CD4-positive, alpha-beta T cell treated with Interleukin-4 for 1 hour (primary cell): Measurements from ENCODE around the gene HOXD3.

ENCODE experiments used
- DNase-seq, 2 donors: peaks; one replicate each; pipeline ENCODE4 v3.0.0-alpha.2; 2020 to 2022

The HOXD3 gene

DNA sequence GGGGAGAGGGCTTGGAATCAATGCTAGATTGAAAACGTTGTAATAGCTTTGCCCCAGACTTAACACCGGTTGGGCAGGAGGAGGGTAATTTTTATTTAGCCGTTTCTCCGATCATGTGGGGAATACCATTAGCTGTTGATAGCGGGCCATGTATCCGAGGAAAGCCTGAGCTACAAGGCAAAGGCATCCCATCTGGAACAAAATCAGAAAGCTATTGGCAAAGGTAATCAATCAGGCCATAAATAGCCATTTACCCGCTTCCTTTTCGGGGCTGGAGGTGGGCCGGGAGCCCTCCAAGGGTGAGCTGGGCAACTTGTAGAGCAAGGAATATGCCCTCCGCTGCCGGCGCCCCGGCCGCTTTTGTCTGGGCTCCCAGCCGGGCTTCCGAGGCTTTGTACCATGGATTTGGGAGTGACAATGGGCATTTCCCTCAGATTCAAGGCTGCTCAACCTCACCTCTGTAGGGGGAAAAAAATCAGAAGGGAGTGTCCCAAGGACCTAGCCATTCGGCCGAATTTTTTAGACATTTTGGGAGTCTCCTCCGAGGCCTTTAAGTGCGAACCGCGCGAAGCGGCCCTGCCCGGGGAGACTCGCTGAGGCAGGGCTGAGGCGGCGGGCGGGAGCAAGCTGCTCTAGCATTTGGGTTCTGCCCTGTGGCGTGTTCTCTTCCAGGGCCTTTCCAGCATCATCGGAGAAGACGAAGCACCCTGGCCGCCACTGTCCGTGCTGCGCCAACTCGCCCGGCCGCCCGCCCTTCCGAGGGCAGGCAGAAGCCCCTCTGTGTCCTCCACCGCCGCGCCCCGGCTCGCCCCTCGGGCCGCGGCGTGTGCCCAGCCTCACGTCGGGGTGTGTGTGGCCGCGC, 35.7 kb upstream of the HOXD3 start:
- DNase-seq = no peak

DNA sequence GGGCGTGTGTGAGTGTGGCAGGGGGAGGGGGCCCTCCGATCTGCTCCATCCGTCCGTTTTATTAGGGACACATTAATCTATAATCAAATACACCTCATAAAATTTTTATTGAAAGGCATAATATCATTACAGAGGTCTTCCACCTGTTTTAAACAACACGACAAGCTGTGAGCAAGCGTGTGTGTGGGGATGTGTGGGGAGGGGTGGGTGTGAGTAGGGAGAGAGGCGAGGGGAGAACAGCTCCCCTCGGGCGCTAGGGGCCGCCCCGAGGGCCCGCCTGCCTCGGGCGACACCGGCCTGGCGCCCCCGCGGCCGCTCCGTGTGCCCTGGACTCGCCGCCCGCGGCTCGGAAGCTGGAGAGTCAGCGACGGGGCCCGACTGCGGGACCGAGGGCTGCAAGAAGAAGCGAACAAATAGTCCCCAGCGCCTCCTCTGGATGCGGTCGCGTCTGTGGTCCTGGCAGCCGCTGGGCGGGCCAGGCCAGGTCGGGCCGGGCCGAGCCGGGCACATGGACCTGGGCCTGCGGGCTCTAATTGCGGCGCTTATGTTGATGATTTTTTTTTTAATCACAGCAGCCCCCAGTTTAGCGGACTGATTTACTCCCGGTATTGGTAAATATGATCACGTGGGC, 34.9 kb upstream of the HOXD3 start:
- DNase-seq = no peak

DNA sequence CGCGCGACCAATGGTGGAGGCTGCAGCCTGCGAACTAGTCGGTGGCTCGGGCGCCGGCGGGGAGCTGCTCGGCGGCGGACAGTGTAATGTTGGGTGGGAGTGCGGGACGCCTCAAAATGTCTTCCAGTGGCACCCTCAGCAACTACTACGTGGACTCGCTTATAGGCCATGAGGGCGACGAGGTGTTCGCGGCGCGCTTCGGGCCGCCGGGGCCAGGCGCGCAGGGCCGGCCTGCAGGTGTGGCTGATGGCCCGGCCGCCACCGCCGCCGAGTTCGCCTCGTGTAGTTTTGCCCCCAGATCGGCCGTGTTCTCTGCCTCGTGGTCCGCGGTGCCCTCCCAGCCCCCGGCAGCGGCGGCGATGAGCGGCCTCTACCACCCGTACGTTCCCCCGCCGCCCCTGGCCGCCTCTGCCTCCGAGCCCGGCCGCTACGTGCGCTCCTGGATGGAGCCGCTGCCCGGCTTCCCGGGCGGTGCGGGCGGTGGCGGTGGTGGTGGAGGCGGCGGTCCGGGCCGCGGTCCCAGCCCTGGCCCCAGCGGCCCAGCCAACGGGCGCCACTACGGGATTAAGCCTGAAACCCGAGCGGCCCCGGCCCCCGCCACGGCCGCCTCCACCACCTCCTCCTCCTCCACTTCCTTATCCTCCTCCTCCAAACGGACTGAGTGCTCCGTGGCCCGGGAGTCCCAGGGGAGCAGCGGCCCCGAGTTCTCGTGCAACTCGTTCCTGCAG, 34.3 kb upstream of the HOXD3 start, which contains the start of gene HOXD9:
Gene HOXD9, plus strand, starts transcription at position 37 of the 728 bp plus-strand sequence. Its CDS starts 50 bp downstream, at position 87.
- no peak for DNase-seq

DNA sequence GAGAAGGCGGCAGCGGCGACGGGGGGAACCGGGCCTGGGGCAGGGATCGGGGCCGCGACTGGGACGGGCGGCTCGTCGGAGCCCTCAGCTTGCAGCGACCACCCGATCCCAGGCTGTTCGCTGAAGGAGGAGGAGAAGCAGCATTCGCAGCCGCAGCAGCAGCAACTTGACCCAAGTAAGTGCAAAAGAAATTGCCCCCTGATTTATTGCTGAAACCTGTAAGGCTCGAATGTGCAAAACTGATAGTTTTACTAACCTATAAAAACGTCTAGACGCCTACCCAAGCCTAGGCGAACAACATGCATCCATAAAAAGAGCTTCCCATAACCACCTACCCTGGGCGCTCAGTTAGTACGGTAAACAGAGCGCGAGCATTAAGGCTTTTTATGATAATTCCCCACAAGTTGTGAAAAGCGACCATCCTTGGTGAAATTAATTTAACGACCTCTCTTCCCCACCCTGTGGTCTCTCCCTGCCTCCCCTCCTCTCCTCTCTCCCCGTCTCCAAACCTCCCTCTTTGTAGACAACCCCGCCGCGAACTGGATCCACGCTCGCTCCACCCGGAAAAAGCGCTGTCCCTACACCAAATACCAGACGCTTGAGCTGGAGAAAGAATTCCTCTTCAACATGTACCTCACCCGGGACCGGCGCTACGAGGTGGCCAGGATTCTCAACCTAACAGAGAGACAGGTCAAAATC, 33.5 kb upstream of the HOXD3 start:
- no peak for DNase-seq

DNA sequence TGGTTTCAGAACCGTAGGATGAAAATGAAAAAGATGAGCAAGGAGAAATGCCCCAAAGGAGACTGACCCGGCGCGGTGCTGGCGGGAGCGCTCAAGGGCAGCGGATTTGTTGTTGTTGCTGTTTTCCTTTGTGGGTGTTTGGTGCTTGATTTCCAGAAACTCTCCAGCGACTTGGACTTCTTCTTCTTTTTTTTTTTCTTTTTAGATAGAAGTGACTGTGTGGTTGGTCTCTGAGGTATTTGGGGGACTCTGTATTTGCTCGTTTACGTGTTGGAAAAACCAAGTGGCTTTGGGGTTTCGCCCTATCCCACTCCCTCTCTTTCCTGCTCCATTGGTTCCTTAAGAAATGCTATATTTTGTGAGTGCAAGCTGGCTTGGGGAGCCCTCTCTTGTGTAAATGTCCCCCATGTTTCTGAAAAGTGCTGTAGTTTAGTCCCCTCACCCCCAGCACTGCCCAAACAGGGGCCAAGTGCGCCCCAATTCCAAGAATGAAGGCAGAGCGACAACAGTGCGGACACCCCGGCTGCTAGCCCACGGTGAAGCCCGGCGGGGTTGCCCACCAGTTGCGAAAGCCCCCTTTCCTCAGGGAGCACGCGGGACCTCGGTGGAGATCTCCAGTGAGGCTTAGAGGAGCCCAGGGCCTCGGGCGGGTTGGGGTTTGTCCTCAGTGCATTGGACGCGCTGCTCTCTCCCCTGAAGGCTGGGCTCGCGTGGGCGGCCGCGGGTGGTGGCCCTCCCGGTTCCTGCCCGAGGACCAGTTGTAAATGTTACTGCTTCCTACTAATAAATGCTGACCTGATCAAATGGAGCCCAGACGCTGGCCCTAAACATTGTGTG, 32.8 kb upstream of the HOXD3 start:
- no peak for DNase-seq

DNA sequence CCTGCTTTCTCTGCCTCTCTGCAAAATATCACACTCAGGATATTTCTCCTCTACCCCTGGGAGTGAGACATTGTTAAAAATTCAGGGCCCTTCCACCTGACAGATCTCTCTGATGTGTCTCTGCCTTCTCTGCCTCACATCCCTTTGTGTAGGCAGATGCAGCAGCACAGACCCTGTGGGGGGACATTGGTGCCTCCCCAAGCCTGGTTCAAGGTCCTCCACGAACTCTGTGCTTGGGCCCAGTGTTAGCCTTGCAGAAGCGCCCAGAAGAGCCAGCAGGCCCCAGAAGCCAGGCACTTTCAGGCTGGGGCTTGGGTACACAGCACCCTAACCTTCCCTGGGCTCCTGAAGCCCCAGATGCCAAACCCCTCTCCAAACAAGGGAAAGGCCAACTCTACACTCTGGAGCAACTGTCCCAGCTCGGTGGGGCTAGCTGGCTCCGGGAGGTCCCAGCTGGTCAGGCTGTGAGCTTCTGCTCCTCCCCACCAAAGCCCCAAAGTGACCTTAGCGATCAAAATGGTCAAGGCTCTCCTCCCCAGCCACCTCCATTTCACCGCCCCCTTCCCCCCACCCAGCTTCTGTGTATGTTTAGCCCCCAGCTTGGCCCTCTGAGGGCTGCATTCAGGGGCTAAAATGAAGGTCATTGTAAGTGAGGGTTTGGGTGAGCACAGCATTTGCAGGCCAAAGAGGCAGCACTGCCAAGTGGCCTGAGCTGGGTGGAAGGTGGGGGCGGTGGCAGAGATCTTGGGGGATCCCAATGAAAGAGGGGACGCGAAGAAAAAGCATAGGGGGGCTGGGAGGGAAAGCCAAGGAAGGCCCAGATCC, 31.9 kb upstream of the HOXD3 start:
- no peak for DNase-seq

DNA sequence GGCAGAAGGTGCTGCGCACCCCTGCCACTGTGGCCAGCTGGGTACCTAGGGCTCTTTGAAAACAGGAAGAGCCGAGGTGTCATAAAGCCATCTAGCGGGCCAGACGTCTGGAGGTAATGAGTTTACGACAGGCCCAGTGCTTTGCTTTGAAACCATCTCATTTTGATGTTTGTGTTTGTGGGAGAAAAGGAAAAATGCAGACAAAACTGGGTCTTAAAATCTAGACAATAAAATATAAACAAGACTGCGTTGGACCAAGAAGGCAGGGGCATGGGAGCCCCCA, 31.4 kb upstream of the HOXD3 start:
- no peak for DNase-seq

DNA sequence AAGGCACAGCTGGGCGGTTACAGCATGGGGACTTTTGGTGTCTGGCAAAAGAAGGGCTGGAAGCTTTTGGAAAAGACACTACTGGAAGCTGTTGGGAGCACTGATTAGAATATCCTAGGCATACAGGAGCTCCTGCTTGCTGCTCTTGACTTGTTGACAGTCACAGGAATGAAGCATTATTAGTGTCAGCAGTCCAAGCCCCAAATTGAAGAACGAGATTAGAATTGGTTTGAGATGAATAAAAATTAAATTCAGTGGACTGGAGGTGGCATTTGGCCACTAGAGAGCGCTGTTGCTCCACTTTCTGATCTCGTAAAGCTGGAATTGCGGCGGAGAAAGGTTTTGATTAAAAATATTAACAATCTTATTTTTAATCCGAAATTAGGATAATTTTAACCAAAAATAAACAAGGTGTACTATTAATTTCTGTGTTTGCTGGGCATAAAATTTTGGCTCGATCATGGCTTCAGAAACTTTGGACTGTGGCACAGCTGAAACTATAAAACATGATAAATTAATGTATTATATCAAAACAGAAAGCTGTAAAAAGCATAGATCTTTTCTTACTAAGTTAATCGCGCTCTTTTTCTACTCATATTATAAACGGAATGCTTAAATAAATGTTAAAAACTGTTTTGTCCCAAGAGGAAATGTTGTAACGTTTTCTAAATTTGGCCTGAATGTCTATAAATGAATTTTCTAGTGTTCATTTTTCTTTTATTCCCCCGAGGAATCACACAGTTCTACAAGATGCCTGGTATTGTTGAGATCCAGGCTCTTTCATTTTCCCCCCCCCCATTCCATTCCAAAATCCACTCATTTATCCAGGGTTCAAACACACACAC, 30.0 kb upstream of the HOXD3 start:
- peak; percentile 59 to 68 for DNase-seq

DNA sequence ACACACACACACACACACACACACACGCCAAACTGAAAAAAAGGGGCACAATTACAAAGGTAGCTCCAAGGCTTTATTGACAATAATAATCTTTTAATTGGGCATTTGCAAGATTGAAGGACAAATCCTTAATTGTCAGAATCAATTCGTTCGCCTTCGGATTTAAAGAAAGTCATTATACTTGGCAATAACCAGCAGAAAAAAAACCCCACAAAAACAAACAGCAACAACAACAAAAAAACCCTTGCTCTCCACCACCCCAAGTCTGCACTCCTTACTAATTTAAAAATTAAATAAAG, 29.4 kb upstream of the HOXD3 start:
- DNase-seq = no peak

DNA sequence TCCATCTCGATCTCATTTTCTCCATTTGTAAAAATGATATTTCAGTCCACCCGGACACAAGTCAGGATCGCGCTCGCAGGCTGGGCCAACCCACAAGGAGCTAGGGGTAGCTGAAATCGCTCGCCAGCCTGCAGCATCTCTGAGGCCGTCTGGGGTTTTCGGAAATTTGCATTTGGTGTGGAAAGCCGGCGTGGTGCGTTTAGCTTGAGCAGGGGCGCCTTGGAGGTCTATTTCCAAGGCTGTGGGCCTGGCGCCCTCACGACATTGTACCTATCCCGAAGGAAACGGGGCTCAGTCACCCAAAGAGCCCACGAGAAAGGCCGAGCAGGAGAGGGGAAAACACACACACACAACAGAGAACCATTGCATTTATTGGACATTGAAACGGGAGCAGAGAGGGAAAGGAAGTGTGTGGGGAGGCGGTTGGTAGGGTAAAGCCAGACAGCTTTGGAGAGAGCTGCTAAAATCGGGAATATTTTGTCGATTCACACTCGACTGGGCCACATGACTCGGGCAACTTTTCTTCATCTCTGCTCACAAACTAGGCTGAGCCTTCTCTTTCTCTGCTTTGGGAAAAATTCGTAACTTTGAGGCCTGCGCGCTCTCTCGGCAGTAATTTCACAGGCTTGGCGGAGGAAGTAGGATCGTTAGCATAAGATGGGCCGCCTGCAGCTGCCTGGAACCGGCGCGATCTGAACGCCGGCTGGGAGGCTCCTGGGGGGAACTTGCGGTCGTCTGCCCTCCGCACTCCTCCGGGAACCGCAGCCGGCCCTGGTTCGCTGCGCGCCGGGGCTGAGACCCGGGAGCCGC, 28.7 kb upstream of the HOXD3 start:
- no peak for DNase-seq

DNA sequence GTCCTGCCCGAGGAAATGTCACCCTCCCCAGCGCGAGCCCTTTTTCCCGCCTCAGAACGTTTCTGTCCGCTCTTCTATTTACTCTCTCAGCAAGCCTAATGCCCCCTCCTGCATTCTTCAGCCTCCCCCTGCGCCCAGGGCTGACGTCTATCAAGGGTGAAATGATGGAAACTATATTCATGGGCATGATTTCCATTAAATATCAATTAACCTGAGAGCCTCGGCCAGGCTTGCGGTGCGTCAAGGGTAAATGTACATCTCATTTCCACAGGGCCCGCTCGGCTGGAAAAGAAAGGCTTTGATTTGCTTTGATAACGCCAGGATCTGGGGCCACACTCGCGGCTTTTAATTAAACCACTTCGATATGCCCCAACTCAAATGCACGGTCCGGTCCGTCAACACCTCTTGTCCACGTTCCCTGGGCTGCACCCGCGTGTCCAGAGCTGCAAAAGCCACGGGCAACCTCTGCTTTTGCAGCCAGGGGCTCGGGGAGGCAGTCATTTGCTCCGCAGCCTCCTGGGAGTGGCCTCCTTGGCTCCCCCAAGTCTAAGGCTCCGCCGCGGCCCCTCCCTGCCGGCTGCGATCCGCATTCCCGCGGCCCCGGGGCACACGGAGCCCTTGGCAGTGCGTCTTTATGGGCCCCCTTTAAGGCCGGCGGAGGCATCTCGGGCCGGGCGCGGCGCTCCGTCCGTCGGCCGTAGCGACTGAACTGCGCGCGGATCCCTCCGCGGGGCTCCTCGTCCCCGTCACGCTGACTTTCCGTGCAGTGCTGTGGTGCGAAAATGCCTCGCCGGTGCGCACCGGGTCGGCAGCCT, 27.9 kb upstream of the HOXD3 start, which contains the start of gene HOXD8:
Gene HOXD8, plus strand, starts transcription at position 724 of the 815 bp plus-strand sequence. CDS start 662 bp downstream, outside the sequence.
- no peak for DNase-seq

DNA sequence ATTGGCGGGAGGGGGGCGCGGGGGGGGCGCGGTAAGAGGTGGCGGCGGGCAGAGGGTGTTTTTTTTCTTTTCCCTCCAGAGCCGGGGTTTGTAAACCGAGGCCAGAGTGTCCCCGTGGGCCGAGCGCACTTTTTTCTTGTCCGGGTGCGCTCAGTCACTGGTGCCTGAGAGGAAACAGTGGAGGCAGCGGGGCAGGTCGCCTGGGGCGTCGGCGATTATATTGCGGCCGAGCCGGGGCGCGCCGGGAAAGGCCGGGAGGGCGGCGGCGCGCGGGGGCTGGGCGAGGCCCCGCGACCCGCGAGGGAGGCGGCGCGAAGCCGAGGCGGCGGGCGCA, 27.3 kb upstream of the HOXD3 start:
- DNase-seq = no peak

DNA sequence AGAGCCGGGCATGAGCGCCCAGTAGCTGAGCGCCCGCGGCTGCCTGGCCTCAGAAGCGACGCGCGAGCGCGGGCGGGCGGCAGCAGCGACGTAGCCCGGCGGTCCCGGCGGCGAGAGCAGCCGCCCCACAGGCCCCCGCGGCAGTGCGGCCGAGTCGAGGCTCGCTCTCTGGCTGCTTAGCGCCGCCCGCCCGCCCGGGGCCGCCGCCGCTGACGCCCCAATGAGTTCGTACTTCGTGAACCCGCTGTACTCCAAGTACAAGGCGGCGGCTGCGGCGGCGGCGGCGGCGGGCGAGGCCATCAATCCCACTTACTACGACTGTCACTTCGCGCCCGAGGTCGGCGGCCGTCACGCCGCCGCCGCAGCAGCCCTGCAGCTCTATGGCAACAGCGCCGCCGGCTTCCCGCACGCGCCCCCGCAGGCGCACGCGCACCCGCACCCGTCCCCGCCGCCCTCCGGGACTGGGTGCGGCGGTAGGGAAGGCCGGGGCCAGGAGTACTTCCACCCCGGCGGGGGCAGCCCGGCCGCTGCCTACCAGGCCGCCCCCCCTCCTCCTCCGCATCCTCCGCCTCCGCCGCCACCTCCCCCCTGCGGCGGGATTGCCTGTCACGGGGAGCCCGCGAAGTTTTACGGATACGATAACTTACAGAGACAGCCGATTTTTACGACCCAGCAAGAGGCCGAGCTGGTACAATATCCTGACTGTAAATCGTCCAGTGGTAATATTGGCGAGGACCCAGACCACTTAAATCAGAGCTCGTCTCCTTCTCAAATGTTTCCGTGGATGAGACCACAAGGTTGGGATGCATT, 26.8 kb upstream of the HOXD3 start:
- DNase-seq = no peak

DNA sequence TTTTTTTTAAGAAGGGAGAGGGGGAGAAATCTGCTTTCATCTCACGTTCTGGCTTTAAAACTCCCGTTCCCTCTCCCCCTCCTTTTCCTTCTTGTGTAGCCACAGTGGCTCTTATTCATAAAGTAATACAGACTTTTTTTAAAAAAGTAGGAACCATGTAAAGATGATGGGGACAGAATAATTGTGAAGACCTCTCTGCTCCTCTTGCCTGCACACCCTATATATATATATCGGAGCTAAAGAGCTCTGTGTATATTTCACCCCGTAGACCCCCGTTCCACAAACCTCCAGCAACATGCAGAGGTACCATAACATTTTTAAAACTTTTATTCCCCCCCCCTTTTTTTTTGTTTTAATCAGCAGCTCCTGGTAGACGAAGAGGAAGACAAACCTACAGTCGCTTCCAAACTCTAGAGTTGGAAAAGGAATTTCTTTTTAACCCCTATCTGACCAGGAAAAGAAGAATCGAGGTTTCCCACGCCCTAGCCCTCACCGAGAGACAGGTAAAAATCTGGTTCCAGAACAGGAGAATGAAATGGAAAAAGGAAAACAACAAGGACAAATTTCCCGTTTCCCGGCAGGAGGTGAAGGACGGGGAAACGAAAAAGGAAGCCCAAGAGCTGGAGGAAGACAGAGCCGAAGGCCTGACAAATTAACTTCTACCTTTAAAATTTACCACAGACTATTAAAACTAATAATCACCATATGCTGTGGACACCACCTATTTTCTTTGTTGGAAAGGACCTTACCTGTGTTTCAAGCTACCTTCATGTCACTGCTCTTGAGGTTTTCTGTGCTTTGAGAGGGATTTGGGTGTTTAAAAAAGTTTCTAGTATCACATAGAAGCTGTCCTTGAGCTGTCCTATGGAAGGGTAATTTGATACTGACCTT, 25.9 kb upstream of the HOXD3 start:
- DNase-seq = no peak

DNA sequence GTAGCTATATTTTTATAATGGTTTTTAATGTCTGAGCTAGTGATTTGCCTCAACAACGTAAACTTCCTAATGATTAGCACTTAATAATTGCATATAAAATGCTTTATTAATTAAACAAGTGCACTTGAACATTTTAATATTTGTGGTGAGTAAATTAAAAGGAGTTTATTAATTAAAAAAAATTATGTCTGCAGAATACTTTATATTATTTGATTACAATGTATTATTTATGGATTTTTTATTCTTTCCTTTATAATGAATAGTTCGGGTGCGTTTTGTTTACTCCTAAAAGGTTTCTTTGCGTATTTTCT, 25.3 kb upstream of the HOXD3 start:
- no peak for DNase-seq

DNA sequence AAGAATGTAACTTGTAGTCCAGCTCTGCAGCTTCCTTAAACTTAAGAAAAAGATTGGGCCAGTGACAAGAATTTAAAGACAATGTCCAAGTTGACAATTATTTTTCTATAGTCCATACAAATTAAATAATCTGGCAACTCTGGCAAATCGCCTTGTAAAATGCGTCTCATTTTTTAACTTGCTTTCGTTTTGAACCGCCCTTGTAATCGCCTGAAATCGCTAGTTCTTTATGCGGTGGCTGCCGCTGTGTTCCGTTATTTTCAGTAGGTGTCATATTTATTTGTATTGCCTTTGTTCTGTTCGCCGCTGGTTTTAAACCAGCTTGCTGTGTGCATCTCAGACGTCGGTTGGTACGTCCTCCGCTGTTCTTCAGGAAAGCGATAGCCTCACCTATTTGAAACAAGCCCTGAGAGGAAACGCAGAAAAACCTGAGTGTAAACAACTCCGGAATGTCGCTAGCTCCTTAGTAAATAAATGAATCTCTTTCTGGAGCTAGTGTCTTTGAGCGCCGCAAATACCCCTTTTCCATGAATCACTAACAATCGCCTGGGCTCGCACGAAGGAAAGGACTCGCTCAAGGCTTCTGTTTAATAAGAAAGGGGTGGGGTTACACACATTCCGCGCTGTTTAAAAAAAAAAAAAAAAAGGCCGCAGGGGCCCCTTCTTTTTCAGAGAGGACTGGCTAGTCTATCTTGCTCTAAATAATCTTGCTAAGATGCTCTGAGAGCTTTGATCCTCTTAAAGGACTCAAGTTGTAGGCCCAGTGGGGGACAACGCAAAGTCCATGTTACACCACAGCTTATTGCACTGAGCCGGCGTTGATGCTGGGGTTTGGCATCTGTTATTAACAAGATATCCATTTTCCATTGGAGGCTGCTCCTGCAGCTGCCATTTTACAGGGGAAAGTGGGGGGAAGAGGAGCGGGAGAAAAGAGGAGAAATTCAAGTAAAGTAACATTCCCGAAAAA, 24.6 kb upstream of the HOXD3 start:
- DNase-seq = peak in 1 of 2 donors; percentile 30
